ENCODE data around the gene SMU1. TPM values are rescaled to one million over a fixed set of nuclear protein-coding genes. Genes with fewer than 3 reads are reported as not detected.

The SMU1 gene
- total RNA-seq, 1 experiment from 2014 or later: 23.2 TPM

DNA sequence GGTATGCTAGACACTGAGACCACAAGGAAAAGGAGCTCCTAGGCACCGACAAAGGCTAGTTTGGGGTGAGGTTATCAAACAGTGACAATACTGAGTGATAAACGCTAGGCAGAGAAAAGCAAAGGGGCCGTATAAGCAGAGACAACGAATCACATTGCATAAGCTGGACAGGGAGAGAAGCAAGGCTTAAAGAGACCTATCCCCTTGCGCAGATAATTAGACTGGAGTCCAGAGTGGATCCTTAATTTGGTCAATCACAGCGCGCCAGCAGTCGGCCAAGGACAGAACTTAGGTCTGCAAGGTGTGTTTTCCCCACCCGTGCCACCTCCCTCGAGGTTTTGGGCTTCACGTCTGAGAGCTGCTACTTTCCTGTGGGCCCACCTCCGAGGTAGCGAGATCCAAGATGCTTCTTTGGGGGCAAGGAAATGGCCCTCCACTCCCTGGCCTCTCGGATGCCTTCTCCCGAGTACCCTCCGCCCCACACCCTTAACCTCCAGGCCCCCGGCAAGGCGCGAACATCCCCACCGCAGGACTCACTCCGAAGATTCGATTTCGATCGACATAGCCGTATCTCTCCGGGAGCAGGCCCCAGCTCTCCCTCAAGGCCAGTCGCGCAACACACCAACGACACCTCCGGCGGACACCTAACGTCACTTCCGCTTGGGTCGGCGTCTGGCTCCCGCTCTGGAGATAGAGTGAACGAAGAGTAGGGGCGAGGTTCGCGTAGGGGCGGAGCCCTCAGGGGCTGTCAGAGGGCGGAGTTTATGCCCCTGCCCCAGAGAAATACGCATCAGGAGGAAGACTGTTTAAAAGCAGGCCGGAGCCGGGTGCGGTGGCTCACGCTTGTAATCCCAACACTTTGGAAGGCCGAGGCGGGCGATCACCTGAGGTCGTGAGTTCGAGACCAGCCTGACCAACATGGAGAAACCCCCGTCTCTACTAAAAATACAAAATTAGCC, at the start of gene SMU1 (continued):
- TF ChIP-seq, protein P1, sequence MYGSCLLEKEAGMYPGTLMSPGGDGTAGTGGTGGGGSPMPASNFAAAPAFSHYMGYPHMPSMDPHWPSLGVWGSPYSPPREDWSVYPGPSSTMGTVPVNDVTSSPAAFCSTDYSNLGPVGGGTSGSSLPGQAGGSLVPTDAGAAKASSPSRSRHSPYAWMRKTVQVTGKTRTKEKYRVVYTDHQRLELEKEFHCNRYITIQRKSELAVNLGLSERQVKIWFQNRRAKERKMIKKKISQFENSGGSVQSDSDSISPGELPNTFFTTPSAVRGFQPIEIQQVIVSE (CRISPR knock-in tag; IDR thresholded peaks at IDR 0.05; ENCODE audit: borderline replicate concordance): no peak
- TF ChIP-seq ZNF416 (CRISPR knock-in tag; IDR thresholded peaks at IDR 0.05) (0 out of 2 replicates have a peak, but pooled peaks have one; percentile 67), MYBL2 (CRISPR knock-in tag; IDR thresholded peaks at IDR 0.05) (no peak), MXD4 (CRISPR knock-in tag; IDR thresholded peaks at IDR 0.05; ENCODE audit: borderline replicate concordance) (no peak), FOXK1 (CRISPR knock-in tag; IDR thresholded peaks at IDR 0.05) (peak; percentile 95), TEAD1 (CRISPR knock-in tag; IDR thresholded peaks at IDR 0.05) (peak; percentile 53; the same call in 1 of the 2 replicates), PRRX2 (CRISPR knock-in tag; IDR thresholded peaks at IDR 0.05) (no peak), GTF2I (CRISPR knock-in tag; conservative IDR thresholded peaks at IDR 0.05) (peak; percentile 95), SP1 (CRISPR knock-in tag; conservative IDR thresholded peaks at IDR 0.05) (peak; percentile 75), RELA (CRISPR knock-in tag; IDR thresholded peaks at IDR 0.05; ENCODE audit: borderline replicate concordance) (no peak)
- TF ChIP-seq, protein P2, sequence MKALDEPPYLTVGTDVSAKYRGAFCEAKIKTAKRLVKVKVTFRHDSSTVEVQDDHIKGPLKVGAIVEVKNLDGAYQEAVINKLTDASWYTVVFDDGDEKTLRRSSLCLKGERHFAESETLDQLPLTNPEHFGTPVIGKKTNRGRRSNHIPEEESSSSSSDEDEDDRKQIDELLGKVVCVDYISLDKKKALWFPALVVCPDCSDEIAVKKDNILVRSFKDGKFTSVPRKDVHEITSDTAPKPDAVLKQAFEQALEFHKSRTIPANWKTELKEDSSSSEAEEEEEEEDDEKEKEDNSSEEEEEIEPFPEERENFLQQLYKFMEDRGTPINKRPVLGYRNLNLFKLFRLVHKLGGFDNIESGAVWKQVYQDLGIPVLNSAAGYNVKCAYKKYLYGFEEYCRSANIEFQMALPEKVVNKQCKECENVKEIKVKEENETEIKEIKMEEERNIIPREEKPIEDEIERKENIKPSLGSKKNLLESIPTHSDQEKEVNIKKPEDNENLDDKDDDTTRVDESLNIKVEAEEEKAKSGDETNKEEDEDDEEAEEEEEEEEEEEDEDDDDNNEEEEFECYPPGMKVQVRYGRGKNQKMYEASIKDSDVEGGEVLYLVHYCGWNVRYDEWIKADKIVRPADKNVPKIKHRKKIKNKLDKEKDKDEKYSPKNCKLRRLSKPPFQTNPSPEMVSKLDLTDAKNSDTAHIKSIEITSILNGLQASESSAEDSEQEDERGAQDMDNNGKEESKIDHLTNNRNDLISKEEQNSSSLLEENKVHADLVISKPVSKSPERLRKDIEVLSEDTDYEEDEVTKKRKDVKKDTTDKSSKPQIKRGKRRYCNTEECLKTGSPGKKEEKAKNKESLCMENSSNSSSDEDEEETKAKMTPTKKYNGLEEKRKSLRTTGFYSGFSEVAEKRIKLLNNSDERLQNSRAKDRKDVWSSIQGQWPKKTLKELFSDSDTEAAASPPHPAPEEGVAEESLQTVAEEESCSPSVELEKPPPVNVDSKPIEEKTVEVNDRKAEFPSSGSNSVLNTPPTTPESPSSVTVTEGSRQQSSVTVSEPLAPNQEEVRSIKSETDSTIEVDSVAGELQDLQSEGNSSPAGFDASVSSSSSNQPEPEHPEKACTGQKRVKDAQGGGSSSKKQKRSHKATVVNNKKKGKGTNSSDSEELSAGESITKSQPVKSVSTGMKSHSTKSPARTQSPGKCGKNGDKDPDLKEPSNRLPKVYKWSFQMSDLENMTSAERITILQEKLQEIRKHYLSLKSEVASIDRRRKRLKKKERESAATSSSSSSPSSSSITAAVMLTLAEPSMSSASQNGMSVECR (CRISPR knock-in tag; IDR thresholded peaks at IDR 0.05; ENCODE audit: borderline replicate concordance): peak; percentile 53; the same call in 1 of the 2 replicates
- TF ChIP-seq, protein P3, sequence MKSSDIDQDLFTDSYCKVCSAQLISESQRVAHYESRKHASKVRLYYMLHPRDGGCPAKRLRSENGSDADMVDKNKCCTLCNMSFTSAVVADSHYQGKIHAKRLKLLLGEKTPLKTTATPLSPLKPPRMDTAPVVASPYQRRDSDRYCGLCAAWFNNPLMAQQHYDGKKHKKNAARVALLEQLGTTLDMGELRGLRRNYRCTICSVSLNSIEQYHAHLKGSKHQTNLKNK (CRISPR knock-in tag; IDR thresholded peaks at IDR 0.05): no peak
- TF ChIP-seq, protein P4, sequence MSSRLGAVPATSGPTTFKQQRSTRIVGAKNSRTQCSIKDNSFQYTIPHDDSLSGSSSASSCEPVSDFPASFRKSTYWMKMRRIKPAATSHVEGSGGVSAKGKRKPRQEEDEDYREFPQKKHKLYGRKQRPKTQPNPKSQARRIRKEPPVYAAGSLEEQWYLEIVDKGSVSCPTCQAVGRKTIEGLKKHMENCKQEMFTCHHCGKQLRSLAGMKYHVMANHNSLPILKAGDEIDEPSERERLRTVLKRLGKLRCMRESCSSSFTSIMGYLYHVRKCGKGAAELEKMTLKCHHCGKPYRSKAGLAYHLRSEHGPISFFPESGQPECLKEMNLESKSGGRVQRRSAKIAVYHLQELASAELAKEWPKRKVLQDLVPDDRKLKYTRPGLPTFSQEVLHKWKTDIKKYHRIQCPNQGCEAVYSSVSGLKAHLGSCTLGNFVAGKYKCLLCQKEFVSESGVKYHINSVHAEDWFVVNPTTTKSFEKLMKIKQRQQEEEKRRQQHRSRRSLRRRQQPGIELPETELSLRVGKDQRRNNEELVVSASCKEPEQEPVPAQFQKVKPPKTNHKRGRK (CRISPR knock-in tag; IDR thresholded peaks at IDR 0.05; ENCODE audit: borderline replicate concordance): no peak
- TF ChIP-seq, protein P5, sequence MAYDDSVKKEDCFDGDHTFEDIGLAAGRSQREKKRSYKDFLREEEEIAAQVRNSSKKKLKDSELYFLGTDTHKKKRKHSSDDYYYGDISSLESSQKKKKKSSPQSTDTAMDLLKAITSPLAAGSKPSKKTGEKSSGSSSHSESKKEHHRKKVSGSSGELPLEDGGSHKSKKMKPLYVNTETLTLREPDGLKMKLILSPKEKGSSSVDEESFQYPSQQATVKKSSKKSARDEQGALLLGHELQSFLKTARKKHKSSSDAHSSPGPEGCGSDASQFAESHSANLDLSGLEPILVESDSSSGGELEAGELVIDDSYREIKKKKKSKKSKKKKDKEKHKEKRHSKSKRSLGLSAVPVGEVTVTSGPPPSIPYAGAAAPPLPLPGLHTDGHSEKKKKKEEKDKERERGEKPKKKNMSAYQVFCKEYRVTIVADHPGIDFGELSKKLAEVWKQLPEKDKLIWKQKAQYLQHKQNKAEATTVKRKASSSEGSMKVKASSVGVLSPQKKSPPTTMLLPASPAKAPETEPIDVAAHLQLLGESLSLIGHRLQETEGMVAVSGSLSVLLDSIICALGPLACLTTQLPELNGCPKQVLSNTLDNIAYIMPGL (CRISPR knock-in tag; IDR thresholded peaks at IDR 0.05): no peak
- TF ChIP-seq, protein P6, sequence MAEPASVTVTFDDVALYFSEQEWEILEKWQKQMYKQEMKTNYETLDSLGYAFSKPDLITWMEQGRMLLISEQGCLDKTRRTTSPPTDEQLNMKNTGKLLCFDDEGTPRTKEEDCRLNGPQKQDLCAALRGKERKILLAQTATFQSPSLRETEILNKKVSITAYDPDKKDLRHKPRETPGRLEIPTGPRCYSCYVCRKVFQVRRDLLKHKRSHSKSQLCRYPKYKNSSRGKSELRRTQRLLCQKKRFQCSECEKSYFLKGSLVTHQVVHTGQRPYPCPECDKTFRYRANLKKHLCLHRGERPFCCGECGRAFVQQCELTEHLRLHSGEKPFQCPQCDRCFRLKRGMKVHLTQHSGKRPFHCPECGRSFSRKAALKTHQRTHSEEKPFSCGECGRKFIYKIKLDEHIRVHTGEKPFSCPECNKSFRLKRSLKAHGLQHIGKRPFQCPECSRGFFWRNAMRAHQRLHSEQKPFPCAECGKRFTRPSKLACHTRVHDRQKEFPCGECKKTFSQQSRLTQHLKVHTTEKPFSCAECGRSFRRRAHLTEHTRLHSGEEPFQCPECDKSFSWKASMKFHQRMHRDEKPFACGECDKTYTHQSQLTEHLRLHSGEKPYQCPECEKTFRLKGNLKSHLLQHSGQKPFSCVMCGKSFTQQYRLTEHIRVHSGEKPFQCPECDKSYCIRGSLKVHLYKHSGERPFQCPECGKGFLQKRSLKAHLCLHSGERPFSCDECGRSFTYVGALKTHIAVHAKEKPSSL (CRISPR knock-in tag; conservative IDR thresholded peaks at IDR 0.05): no peak
- TF ChIP-seq, protein P7, sequence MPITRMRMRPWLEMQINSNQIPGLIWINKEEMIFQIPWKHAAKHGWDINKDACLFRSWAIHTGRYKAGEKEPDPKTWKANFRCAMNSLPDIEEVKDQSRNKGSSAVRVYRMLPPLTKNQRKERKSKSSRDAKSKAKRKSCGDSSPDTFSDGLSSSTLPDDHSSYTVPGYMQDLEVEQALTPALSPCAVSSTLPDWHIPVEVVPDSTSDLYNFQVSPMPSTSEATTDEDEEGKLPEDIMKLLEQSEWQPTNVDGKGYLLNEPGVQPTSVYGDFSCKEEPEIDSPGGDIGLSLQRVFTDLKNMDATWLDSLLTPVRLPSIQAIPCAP (CRISPR knock-in tag; IDR thresholded peaks at IDR 0.05): no peak
- TF ChIP-seq, protein P8, sequence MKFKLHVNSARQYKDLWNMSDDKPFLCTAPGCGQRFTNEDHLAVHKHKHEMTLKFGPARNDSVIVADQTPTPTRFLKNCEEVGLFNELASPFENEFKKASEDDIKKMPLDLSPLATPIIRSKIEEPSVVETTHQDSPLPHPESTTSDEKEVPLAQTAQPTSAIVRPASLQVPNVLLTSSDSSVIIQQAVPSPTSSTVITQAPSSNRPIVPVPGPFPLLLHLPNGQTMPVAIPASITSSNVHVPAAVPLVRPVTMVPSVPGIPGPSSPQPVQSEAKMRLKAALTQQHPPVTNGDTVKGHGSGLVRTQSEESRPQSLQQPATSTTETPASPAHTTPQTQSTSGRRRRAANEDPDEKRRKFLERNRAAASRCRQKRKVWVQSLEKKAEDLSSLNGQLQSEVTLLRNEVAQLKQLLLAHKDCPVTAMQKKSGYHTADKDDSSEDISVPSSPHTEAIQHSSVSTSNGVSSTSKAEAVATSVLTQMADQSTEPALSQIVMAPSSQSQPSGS (CRISPR knock-in tag; IDR thresholded peaks at IDR 0.05; ENCODE audit: borderline replicate concordance, low read depth): no peak
- TF ChIP-seq, protein P9, sequence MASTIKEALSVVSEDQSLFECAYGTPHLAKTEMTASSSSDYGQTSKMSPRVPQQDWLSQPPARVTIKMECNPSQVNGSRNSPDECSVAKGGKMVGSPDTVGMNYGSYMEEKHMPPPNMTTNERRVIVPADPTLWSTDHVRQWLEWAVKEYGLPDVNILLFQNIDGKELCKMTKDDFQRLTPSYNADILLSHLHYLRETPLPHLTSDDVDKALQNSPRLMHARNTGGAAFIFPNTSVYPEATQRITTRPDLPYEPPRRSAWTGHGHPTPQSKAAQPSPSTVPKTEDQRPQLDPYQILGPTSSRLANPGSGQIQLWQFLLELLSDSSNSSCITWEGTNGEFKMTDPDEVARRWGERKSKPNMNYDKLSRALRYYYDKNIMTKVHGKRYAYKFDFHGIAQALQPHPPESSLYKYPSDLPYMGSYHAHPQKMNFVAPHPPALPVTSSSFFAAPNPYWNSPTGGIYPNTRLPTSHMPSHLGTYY (CRISPR knock-in tag; IDR thresholded peaks at IDR 0.05): no peak
- TF ChIP-seq, protein P10, sequence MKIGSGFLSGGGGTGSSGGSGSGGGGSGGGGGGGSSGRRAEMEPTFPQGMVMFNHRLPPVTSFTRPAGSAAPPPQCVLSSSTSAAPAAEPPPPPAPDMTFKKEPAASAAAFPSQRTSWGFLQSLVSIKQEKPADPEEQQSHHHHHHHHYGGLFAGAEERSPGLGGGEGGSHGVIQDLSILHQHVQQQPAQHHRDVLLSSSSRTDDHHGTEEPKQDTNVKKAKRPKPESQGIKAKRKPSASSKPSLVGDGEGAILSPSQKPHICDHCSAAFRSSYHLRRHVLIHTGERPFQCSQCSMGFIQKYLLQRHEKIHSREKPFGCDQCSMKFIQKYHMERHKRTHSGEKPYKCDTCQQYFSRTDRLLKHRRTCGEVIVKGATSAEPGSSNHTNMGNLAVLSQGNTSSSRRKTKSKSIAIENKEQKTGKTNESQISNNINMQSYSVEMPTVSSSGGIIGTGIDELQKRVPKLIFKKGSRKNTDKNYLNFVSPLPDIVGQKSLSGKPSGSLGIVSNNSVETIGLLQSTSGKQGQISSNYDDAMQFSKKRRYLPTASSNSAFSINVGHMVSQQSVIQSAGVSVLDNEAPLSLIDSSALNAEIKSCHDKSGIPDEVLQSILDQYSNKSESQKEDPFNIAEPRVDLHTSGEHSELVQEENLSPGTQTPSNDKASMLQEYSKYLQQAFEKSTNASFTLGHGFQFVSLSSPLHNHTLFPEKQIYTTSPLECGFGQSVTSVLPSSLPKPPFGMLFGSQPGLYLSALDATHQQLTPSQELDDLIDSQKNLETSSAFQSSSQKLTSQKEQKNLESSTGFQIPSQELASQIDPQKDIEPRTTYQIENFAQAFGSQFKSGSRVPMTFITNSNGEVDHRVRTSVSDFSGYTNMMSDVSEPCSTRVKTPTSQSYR (CRISPR knock-in tag; IDR thresholded peaks at IDR 0.05): no peak

Data from WTC11 (cell line).